ENCODE measurements around the gene BPIFA1.

GRCh38 chr20:33209789-33210188 is 26.0 kb upstream of the BPIFA1 start:
- TF ChIP-seq CTCF (IDR thresholded peaks at IDR 0.05) (no peak), POLR2A (IDR thresholded peaks at IDR 0.05) (no peak)
